HAP-1 (cell line): ENCODE results near the gene LIN7A.
A peak's percentile ranks its signal among the peaks of the same experiment; 100 is the strongest.

ENCODE experiments used
- DNase-seq, 2 experiments: peaks; one replicate each; pipeline ENCODE4 v3.0.0-alpha.2; 2016 to 2020; ENCODE audit warnings: low spot score in 2 of 2
- H3K27me3 ChIP-seq: fragments of 250-450 bp; sonication (Bioruptor Pico); 2 replicates; pipeline ENCODE4 v1.5.1; 2020; ENCODE audit warnings: low read depth, mild to moderate bottlenecking, moderate library complexity
- H3K36me3 ChIP-seq: fragments of 250-450 bp; sonication (Bioruptor Pico); replicated peaks from 2 replicates; pipeline ENCODE4 v1.5.1; 2020; ENCODE audit warnings: mild to moderate bottlenecking
- H3K4me1 ChIP-seq: fragments of 250-450 bp; sonication (Bioruptor Pico); 2 replicates; pipeline ENCODE4 v1.5.1; 2020; ENCODE audit warnings: mild to moderate bottlenecking
- H3K4me3 ChIP-seq: fragments of 250-450 bp; sonication (Bioruptor Pico); 2 replicates; pipeline ENCODE4 v1.5.1; 2020; ENCODE audit warnings: mild to moderate bottlenecking, moderate library complexity
- H3K9me3 ChIP-seq: fragments of 250-450 bp; sonication (Bioruptor Pico); 2 replicates; pipeline ENCODE4 v1.5.1; 2020; ENCODE audit warnings: mild to moderate bottlenecking, moderate library complexity
- in situ Hi-C: fragments of 300-500 bp; cut with MboI; formaldehyde crosslinking; loops from 3 replicates; pipeline ENCODE4 v1.14.3; 2020; ENCODE audit warnings: low sequenced_read_pairs, inconsistent platforms, mixed read lengths

The LIN7A gene

DNA sequence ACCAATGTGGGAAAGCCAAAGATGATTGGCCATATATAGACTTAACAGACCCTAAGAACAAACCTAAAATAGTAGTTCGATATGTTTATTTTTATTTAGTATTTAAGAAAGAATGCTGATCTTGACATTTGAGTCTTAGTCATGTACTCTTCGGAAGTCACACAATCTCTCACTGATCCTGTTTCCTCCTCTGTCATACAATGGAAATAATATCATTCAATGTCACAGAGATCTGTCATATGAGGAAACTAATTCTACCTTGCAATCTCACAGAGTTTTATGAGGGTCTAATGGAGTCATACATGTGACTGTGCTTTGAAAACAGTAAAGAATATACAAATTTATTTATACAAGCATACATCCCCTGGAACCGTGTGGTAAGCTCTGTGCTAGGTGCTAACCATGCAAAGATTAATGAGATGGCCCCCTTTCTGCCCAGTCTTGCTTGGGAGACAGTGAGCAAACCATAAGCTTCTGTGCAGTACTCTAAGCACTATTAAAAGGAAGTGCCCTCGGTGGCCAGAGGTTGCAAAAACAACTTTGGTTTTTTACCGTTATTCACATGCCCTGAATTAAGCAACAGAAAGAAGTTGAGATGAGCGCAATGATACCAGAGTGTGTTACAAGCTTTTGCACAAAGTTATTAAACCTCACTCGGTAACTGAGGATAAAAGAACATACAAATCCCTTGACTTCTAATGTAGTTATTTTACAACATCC, 1.7 kb upstream of the LIN7A start:
- in situ Hi-C loops: no loop called here
- H3K4me1 ChIP-seq: peaks cover 32% of the 10 kb centered on the region
- H3K9me3 ChIP-seq: no peaks in the 10 kb centered on the region
- peak; percentile 35 to 48 for DNase-seq
- H3K27me3 ChIP-seq: no peaks in the 10 kb centered on the region
- H3K4me3 ChIP-seq: no peak overlapping the region; the same call in 1 of the 2 replicates
- no peaks in the 10 kb centered on the region for H3K36me3 ChIP-seq

- in situ Hi-C loops: no loop called here
- Histone ChIP-seq H3K9me3 (no peaks in the 10 kb centered on the region), H3K27me3 (no peaks in the 10 kb centered on the region), H3K4me1 (peaks cover 39% of the 10 kb centered on the region), H3K4me3 (peak overlapping the region; percentile 79), H3K36me3 (no peaks in the 10 kb centered on the region)
- peak in 1 of 2 experiments; percentile 36 for DNase-seq
These were observed 663 bp upstream of the LIN7A start for GRCh38 chr12:80938397-80938796.

DNA sequence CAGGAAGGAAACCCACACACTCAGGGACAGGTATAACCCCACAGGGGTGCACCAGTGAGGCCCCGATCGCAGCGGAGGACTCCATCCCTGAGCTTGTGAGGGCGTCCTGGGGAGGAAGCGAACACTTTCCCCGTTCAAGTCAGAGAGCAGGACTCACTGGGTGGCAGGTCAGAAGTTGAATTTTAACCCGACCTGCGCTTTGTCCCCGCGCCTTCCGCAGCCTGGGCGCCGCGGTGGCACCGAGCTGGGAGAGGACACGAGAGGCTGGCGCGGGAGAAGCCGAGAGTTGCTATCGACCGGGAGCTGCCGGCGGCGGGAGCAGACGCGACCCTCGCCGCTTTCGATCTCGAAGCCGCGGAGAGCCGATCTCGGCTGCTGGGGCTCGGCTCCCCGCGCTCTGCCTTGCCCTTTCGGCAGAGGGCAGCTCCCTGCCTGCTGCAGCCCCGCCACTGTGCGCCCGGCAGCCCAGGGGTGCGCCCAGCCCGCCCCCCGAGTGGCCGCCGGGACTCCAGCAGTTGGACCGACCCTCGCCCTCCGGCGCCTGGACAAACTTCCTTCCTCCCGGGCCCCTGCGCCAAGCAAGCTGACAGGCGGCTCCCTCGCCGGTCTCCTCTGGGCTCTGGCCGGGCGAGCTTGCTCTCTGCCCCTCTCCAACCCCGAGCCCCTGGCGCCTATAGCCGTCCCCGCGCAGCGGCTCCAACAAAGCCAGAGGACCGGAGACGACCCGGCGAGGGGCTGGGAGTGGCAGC, 918 bp downstream of the LIN7A start:
- peaks cover 53% of the 10 kb centered on the region for H3K4me1 ChIP-seq
- H3K4me3 ChIP-seq: peak overlapping the region; percentile 79
- no peaks in the 10 kb centered on the region for H3K9me3 ChIP-seq
- peak; percentile 23 to 66 for DNase-seq
- no peaks in the 10 kb centered on the region for H3K36me3 ChIP-seq
- no peaks in the 10 kb centered on the region for H3K27me3 ChIP-seq
- in situ Hi-C loops: no loop called here

DNA sequence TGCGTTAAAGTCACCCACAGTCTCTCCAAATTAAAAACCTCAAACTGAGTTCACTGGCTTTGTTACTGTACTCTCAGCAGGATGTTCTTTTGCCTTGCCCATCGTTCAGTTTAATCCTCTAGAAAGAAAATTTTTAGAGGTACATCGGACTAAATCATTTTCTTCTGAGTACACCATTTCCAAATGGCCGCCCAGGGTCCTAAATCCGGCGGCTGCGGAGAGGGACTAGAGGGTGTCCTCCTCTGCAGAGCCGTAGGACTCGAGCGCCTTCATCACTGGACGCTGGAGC, 1.4 kb downstream of the LIN7A start:
- DNase-seq: peak in 1 of 2 experiments; percentile 41
- Histone ChIP-seq H3K36me3 (no peaks in the 10 kb centered on the region), H3K4me1 (peaks cover 51% of the 10 kb centered on the region), H3K4me3 (peak overlapping the region; percentile 79), H3K9me3 (no peaks in the 10 kb centered on the region), H3K27me3 (no peaks in the 10 kb centered on the region)
- in situ Hi-C loops: no loop called here

- Histone ChIP-seq H3K27me3 (no peaks in the 10 kb centered on the region), H3K9me3 (no peaks in the 10 kb centered on the region), H3K4me3 (peak overlapping the region; percentile 79), H3K36me3 (no peaks in the 10 kb centered on the region), H3K4me1 (peaks cover 52% of the 10 kb centered on the region)
- in situ Hi-C loops: no loop called here
- DNase-seq: no peak
These were observed 2.6 kb downstream of the LIN7A start for GRCh38 chr12:80935111-80935510.

DNA sequence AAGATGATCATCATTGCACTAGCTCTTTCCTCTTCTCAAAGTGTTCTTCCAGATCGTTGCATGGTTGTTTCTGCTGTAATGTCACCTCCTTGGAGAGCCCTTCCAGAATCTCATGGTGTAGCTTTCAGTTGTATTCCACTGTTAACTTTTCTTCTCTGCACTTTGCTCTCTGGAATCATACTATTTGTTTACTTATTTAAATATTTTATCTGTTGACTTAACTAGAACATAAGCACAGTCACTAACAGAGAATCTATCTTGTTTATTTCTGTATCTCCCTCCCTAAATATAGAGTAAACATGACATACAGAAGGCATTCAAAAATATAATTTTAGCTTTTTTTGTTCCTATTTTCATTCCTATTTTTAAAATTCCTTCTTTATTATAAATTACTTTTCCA, 11.8 kb downstream of the LIN7A start:
- no peaks in the 10 kb centered on the region for H3K27me3 ChIP-seq
- no peaks in the 10 kb centered on the region for H3K9me3 ChIP-seq
- H3K4me3 ChIP-seq: no peak overlapping the region
- no peak for DNase-seq
- H3K36me3 ChIP-seq: peaks cover 2% of the 10 kb centered on the region
- peaks cover 4% of the 10 kb centered on the region; the same call in 1 of the 2 replicates for H3K4me1 ChIP-seq
- in situ Hi-C loops: no loop called here

- in situ Hi-C loops: no loop called here
- Histone ChIP-seq H3K4me3 (no peak overlapping the region), H3K4me1 (0 out of 2 replicates have a peak, but pooled peaks cover 2% of the 10 kb centered on the region), H3K9me3 (no peaks in the 10 kb centered on the region), H3K27me3 (no peaks in the 10 kb centered on the region), H3K36me3 (peaks cover 2% of the 10 kb centered on the region)
- no peak for DNase-seq
These were observed 12.5 kb downstream of the LIN7A start for GRCh38 chr12:80925237-80925636.

- H3K27me3 ChIP-seq: no peaks in the 10 kb centered on the region
- in situ Hi-C loops: no loop called here
- H3K4me1 ChIP-seq: no peaks in the 10 kb centered on the region
- H3K36me3 ChIP-seq: peaks cover 2% of the 10 kb centered on the region
- H3K4me3 ChIP-seq: no peak overlapping the region
- H3K9me3 ChIP-seq: no peaks in the 10 kb centered on the region
- no peak for DNase-seq
These were observed 13.3 kb downstream of the LIN7A start for GRCh38 chr12:80924437-80924836.

GRCh38 chr12:80920006-80920405, 17.7 kb downstream of the LIN7A start:
- H3K27me3 ChIP-seq: no peaks in the 10 kb centered on the region
- H3K36me3 ChIP-seq: no peaks in the 10 kb centered on the region; the same call in 1 of the 2 replicates
- H3K9me3 ChIP-seq: no peaks in the 10 kb centered on the region
- DNase-seq: no peak
- H3K4me3 ChIP-seq: no peak overlapping the region
- peaks cover 5% of the 10 kb centered on the region; the same call in 1 of the 2 replicates for H3K4me1 ChIP-seq
- in situ Hi-C loops: no loop called here

GRCh38 chr12:80917651-80918050, 20.1 kb downstream of the LIN7A start:
- no peaks in the 10 kb centered on the region for H3K27me3 ChIP-seq
- no peaks in the 10 kb centered on the region; the same call in 1 of the 2 replicates for H3K36me3 ChIP-seq
- peaks cover 21% of the 10 kb centered on the region for H3K4me1 ChIP-seq
- H3K4me3 ChIP-seq: no peak overlapping the region
- in situ Hi-C loops: no loop called here
- DNase-seq: no peak
- H3K9me3 ChIP-seq: no peaks in the 10 kb centered on the region

- H3K4me1 ChIP-seq: peaks cover 58% of the 10 kb centered on the region
- H3K4me3 ChIP-seq: peak overlapping the region; percentile 5; the same call in 1 of the 2 replicates
- no peaks in the 10 kb centered on the region for H3K9me3 ChIP-seq
- no peaks in the 10 kb centered on the region for H3K36me3 ChIP-seq
- peak; percentile 41 to 66 for DNase-seq
- H3K27me3 ChIP-seq: no peaks in the 10 kb centered on the region
- in situ Hi-C loops: no loop called here
These were observed 24.6 kb downstream of the LIN7A start for GRCh38 chr12:80912901-80913770.

DNA sequence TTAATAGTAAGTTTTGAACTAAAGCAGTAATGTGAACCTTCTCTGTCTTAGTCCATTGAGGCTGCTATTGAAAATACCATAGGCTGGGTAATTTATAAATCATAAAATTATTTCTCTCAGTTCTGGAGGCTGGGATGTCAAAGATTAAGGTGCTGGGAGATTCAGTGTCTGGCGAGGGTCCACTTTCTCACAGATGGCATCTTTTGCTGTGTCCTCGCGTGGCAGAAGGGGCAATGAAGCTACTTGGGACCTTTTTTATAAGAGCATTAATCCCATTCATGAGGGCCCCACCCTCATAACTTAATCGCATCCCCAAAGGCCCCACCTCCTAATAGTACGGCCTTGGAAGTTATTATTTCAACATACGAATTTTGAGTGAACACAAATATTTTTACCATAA, 28.4 kb downstream of the LIN7A start:
- Histone ChIP-seq H3K4me1 (peaks cover 70% of the 10 kb centered on the region), H3K9me3 (no peaks in the 10 kb centered on the region), H3K4me3 (no peak overlapping the region), H3K27me3 (no peaks in the 10 kb centered on the region), H3K36me3 (no peaks in the 10 kb centered on the region)
- in situ Hi-C loops: no loop called here
- DNase-seq: no peak

DNA sequence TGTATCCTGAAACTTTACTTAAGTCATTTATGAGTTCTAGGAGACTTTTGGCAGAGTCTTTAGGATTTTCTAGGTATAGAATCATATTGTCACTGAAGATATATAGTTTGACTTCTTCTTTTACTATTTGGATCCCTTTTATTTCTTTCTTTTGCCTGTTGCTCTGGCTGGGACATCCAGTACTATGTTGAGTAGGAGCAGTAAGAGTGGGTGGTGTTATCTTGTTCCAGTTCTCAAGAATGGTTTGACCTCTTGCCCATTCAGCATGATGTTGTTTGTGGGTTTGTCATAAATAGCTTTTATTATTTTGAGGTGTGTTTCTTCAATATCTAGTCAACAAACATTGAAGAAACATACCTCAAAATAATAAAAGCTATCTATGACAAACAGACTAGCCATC, 35.0 kb downstream of the LIN7A start:
- in situ Hi-C loops: no loop called here
- no peaks in the 10 kb centered on the region for H3K27me3 ChIP-seq
- H3K4me3 ChIP-seq: no peak overlapping the region
- peaks cover 15% of the 10 kb centered on the region for H3K4me1 ChIP-seq
- no peaks in the 10 kb centered on the region for H3K9me3 ChIP-seq
- peaks cover 3% of the 10 kb centered on the region; the same call in 1 of the 2 replicates for H3K36me3 ChIP-seq
- DNase-seq: no peak
